ENCODE data around the gene WDR38.
"Not testable (repeated sequence)": the region's sequence is repeated elsewhere in the genome, so short reads cannot be mapped to it uniquely, and the experiment has no call there.

WDR38 gene

GRCh38 chr9:124835026-124835557 lies 18.2 kb upstream of the WDR38 start:
- DNase-seq = peak; percentile 69 to 80

- DNase-seq = not testable (repeated sequence)
Observed at GRCh38 chr9:124838132-124838531, 15.1 kb upstream of the WDR38 start.

DNA sequence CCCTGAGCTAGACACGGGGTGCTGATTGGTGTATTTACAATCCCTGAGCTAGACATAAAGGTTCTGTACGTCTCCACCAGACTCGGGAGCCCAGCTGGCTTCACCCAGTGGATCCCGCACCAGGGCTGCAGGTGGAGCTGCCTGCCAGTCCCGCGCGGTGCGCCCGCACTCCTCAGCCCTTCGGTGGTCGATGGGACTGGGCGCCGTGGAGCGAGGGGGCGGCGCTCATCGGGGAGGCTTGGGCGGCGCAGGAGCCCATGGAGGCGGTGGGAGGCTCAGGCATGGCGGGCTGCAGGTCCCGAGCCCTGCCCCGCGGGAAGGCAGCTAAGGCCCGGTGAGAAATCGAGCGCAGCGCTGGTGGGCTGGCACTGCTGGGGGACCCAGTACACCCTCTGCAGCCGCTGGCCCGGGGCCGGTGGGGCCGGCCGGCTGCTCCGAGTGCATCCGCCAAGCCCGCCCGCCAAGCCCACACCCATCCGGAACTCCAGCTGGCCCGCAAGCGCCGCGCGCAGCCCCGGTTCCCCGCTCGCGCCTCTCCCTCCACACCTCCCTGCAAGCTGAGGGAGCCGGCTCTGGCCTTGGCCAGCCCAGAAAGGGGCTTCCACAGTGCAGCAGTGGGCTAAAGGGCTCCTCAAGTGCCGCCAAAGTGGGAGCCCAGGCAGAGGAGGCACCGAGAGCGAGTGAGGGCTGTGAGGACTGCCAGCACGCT lies 14.5 kb upstream of the WDR38 start:
- DNase-seq = not testable (repeated sequence)

DNA sequence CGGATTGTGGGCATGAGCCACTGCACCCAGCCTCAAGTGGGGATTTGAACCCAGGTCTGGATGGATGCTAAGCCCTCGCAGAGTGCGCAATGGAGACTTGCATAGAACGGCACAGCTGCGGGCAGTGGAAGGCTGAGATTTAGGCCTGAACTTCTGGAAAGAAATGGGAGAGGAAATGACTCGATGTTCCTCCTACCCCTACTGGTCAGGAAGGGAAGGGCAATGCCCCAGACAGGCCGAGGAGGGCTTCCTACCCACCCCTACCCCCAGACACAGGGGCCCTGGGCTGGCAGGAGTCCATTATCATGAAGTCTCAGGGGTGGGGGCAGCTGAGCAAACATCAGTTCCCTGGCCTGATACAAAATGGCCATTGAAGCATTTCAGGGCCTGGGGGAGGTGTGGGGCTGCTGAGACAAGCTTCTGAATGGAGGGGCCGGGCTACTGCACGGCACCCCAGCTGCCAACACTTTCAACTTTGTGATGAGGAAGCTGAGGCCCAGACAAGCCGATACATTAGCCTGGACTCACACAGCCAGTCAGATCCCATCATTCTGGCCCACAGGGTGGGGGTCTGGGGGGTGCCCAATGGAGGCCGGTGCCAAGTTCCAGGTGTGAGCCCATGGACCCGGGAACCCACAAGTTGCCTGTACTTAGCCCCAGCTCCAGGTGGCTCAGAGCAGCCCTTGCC lies 13.5 kb upstream of the WDR38 start:
- peak; percentile 89 to 94 for DNase-seq

DNA sequence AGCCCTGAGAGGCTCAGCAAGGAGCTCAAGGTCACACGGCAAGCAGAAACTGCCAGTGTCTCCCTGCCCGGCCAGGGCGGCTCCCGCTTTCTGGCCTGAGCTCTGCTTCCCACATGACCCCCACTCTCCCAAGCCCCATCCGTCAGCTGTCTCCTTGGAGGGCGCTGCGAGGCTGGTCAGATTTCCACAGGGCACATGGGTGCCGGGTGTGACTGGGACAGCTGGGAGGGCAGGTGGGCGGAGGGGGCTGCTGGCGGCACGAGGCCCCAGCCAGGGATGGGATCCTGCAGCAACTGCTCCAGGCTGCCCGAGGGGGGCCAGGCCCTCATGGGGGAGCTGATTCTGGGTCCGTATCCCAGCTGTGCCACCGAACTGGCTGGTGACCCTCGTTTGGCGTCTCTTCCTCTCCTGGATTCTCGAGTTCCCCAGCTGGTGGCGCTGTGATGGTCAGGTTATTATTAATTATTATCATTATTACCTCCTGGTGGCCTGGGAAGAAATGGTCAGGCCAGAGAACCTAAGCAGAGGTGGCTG lies 12.9 kb upstream of the WDR38 start:
- peak; percentile 61 to 75 for DNase-seq

DNA sequence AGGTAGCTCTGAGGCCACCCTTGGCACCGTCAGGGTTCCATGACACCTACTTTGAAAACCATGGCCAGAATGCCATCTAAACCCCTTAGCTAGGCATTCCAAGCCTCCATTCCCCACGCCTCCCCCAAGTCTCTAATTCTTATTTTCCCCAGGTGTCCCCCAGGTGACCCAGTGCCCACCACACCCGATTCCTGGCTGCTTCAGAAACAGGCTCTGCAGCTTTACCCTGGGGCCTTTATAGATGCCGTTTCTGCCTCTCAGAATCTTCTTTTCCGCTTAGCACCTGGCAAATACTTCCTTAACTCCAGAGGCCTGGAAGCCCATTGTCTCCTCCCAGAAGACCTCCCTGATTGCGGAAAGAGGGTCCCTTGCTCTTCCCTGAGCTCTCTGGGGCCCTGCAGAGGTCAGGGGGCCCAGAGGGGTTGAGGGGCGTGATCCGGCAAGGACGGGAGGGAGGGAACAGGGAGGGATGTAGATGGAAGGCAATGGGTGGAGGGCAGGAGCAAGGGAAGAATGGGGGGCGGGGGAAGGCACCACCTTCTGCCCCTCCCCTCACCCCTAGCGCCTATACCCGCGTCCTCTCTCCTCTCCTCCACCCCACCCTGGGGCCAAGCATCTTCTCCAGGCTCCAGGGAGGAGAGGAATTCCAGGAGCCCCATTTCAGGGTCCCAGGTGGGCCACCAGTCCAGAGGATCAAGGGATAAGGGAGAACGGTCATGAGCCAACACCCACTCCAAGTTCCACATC lies 12.0 kb upstream of the WDR38 start:
- DNase-seq = no peak

DNA sequence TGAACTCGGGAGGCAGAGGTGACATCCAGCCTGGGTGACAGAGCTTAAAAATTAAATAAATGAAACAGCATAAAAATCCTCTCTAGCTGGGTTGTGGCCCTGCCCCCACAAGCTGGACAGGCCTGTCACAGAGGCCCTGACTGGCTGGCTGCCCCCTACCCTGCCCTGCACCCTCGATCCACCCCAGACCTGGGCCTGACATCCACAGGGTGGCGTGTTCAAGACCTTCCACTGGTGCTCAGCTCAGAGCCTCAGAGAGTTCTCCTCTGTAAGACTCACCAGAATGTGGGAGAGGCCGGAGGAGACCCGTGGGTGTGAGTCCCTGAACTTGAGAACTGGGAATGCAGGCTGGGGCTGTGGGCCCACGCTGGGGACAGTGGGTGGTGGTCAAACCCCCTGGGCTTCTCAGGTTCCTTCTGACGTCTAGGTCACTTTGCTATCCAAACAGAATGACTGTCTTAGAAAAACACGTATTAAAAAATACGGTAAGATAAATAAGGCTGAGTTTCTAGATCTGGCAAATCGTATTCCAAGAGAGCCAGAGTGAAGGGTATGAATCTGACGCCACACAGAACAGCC lies 9.7 kb upstream of the WDR38 start:
- DNase-seq = no peak

DNA sequence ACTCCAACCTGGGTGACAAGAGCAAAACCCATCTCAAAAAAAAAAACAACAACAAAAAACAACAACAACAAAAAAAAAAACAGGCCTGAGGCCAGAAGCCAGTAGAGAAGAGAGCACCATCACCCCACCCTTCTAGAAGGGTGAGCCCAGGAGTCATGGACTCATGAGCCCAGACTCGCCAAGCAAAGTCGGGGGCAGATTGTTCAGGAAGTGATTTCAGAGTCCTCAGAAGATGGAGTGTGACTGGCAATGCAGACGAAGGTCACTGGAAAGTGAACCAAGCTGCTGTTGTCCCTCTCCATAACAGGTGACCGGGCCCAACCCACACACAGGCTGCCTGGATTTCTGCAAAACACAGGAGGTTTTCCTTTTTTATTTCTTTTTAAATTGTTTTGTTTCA lies 9.0 kb upstream of the WDR38 start:
- DNase-seq = no peak

DNA sequence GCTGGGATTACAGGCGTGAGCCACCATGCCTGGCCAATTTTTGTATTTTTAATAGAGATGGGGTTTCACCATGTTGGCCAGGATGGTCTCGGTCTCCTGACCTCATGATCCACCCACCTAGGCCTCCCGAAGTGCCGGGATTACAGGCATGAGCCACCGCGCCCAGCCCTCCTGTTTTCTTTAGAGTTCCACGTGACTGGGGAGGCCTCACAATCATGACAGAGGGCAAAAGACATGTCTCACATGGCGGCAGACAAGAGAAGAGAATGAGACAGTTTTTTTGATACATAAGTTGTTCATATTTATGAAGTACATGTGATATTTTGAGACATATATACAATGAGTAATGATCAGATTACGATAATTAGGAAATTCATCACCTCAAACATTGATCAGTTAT lies 6.8 kb upstream of the WDR38 start:
- not testable (repeated sequence) for DNase-seq

- no peak for DNase-seq
Observed at GRCh38 chr9:124846969-124847368, 6.3 kb upstream of the WDR38 start.

- peak; percentile 43 to 60 for DNase-seq
Observed at GRCh38 chr9:124849801-124850200, 3.5 kb upstream of the WDR38 start.

GRCh38 chr9:124852121-124852828 lies 985 bp upstream of the WDR38 start:
- DNase-seq = no peak

DNA sequence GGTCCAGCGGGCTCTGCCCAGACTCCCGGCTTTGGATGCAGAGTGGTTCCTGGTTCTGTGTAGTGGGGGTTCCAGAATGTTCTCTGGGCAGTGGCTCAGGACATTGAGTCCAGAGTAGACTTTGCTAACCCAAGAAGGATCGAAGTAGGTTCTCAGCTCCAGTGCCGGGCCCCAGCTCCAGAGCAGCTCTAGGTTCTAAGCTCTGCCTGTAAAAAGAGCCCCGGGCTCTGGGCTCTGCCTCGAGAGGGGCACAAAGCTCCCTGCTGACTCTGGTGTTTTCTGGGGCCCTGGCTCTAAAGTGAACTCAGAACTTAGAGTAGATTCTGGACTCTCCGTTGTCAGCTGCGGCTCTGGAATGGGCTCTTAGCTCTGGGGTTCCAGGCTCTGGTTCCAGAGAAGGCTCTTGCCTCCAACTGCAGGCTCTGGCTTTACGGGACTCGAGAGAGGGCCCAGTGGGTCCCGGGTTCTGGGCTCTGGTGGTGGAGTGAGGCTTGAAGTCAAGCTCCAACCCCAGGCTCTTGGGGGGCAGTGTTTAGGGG lies 414 bp downstream of the WDR38 start:
- DNase-seq = no peak

DNA sequence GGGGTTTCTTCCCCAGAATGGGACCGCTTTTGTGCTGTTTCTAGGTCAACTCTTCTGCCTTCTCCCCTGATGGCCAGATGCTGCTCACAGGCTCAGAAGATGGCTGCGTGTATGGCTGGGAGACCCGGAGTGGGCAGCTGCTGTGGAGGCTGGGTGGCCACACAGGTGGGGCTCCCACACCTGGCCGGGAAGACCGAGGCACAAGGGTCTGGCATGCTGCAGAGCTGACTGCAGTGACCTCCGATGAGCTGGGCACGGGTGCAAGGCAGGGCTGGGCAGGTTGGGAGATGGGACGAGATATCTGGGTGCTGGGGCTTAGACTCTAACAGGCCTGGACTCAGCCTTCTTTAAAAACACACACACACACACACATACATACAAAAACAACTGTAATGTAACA lies 901 bp downstream of the WDR38 start:
- no peak for DNase-seq

- DNase-seq = no peak
Observed at GRCh38 chr9:124854822-124855221, 1.6 kb downstream of the WDR38 start.

DNA sequence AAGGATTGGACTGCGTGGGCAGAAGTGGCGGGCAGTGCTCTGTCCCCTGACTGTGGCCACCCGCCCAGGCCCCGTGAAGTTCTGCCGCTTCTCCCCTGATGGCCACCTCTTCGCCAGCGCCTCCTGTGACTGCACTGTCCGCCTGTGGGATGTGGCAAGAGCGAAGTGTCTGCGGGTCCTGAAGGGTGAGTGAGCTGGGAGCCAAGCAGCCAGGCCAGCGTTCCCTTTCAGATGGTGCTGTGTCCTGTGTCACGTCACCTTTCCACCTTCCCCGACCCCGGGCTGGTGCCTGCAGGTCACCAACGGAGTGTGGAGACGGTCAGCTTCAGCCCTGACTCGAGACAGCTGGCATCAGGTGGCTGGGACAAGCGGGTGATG lies 2.3 kb downstream of the WDR38 start:
- no peak for DNase-seq

GRCh38 chr9:124855944-124856765 lies 2.9 kb downstream of the WDR38 start:
- DNase-seq = peak; percentile 65 to 68

- DNase-seq = no peak
Observed at GRCh38 chr9:124857533-124858162, 4.4 kb downstream of the WDR38 start.

DNA sequence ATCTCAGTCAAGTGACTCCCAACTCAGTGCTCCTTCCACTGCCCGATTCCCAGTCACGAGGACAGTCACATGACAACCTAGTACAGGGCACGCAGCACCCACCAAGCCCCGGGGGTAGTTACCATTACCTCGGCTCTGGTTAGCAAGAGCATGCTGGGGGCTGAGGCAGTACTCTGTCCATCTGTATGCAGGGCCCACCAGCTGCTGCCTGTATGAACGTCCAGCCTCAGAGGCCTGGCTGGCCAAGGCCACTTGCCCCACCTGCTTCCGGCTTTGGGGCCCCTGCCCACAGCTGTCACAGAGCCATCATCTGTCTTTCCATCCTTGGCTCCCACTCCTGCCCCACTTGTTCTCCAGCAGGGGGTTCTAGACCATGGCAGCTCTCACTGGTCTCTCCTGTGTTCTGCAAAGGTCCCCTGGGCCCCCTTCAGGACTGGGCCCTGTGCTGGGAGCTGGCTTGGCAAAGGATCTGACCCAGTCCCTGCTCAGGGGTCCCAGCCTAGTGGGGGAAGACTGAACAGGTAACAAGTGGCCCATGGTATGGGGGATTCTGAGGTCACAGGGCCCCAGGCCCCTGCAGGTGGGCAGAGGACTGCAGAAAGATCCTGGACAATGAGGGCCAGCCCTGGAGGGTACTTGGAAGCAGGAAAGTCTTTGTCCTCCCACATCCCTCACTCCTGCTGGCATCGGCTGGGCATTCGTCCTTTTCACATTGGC lies 5.2 kb downstream of the WDR38 start:
- no peak for DNase-seq
